Dedifferentiated amniotic fluid mesenchymal stem cell (primary cell): ENCODE results near the gene SUPT3H.

Experiments used
- DNase-seq: peaks from one replicate; pipeline ENCODE4 v3.0.0-alpha.2; 2016; ENCODE audit errors: extremely low spot score

The SUPT3H gene

DNA sequence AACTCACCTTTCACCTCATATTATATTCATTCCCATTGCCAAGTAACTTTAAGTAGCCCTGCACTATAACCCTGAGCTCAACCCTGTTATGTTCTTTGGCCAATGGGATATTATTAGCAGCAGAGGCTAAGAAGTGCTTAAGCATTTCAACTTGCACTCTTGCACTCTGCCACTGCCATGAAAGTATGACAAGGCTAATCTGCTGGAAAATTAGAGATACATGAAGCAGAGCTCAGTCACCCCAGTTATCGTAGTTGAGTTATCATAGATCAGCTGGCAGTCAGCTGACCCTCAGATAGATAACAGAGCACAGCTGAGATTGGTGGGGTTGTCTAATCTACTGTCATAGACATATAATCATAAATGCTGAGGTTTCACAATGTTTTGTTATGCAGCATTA, 259.0 kb downstream of the SUPT3H start:
- DNase-seq: no peak

DNA sequence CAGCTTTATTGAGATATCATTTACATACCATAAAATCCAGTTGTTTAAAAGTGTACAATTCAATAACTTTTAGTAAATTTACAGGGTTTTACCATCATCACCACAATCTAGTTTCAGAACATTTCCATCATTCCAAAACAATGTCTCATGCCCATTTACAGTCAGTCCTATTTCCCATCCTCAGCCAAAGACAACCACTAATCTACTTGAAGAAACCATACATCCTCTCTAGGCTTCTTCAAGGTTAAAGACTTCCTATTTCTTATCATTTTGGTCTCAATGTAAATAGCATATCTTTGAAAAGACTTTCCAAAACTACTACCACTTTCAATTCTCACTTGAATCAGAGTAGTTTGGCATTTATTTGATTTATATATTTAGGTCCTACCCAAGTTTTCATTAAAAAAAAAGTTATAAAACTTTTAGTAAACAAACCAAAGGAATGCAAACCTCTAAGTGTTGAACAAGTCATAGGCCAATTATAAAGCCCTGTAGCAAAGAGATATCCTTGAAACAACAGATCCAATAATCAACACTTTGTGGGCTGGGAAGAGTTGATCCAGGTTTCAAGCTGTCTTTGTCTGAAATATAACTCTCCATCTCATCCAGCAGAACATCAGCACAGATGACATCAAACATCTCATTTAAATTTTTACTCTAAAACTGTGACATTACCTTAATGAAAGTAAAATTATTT, 260.9 kb downstream of the SUPT3H start:
- DNase-seq: peak; percentile 61

DNA sequence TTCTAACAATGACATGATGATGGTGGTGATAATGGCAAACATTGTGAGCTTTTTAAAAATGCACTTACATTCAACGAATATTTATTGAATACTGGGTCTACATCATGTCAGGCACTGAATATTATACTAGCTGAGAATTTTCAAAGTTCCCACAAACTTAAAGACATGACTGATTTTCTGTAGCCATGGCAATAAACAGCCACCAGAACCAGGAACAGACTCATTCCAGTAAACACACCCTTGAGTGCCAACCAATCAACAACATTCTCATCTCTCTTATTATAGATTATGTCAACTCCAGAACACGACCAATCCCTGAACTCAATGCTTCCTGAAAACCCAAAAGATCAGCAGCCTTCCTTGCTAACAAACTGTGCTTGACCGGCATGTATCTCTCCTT, 262.0 kb downstream of the SUPT3H start:
- DNase-seq: no peak

- no peak for DNase-seq
Observed at GRCh38 chr6:45112711-45113110, 265.0 kb downstream of the SUPT3H start.

GRCh38 chr6:45109551-45109950, 268.2 kb downstream of the SUPT3H start:
- no peak for DNase-seq

DNA sequence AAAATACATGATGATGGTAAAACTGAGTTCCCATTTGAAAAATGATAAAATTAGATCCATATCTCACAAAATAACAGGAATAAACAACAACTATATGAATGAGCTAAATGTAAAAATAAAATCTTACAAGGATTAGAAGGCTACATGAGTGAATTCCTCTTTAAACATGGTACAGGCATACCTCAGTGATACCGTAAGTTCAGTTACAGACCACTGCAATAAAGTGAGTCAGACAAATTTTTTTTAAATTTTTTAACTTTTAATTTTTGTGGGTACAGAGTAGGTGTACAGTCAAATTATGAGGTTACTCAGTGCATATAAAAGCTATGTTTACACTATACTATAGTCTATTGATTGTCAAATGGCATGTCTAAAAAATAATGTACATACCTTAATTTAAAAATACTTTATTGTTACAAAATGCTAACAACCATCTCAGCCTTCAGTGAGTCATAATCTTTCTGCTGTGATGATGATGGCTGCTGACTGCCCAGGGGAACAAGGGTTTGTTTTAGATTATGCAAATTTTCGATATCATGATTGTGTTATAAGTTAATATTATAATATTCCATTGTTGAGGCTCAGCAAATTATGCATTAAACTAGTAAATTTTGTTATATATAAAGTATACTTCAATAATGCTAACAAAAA, 272.4 kb downstream of the SUPT3H start:
- no peak for DNase-seq

DNA sequence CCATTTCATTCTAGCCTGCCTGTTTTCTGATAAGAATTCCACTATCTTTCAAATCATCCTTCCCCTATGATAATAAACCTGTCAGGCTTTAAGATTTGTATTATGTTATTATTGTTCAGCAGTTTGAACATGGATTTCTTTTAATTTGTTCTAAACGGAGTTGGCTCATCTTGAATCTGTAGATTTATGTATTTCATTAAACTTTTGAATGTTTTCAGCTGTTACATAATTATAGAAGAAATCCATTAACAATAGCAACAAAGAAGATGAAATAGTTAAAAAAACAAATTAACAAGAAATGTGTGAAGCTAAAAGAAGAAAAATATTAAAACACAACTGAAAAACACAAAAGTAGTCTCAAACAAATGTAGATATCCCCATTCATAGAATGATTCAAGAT, 273.3 kb downstream of the SUPT3H start:
- no peak for DNase-seq

- DNase-seq: no peak
Observed at GRCh38 chr6:45098256-45098655, 279.5 kb downstream of the SUPT3H start.

DNA sequence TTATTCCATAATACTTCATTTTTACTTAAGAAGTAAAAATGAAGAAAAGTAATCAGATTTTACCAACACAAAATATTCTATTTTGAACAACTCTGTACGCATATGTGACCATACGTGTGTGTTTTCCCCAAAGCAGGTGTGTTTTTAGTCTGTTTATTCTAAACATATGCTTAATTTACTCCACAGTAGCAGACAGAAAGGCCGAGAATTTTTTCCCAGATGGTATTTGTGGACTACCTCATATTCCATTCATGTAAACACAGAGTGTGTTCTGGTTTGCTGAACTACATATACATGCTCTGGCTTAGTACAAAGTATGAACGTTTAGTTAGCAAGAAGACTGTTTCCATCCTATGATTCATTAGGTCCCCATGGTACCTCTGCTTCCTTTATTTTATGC, 282.9 kb downstream of the SUPT3H start:
- DNase-seq: no peak

GRCh38 chr6:45092135-45092534, 285.6 kb downstream of the SUPT3H start:
- DNase-seq: no peak

- DNase-seq: no peak
Observed at GRCh38 chr6:45086360-45087084, 291.2 kb downstream of the SUPT3H start.

DNA sequence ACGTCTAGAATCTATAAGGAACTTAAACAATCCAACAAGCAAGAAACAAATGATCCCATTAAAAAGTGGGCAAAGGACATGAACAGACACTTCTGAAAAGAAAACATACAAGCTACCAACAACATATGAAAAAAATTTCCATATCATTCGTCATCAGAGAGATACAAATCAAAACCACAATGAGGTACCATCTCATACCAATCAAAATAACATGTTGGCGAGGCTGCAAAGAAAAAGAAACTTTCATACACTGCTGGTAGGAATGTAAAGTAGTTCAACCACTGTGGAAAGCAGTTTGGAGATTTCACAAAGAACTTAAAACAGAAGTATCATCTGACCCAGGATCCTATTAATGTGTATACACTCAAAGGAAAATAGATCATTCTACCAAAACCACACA, 293.5 kb downstream of the SUPT3H start:
- DNase-seq: no peak

GRCh38 chr6:45082091-45082490, 295.6 kb downstream of the SUPT3H start:
- no peak for DNase-seq

DNA sequence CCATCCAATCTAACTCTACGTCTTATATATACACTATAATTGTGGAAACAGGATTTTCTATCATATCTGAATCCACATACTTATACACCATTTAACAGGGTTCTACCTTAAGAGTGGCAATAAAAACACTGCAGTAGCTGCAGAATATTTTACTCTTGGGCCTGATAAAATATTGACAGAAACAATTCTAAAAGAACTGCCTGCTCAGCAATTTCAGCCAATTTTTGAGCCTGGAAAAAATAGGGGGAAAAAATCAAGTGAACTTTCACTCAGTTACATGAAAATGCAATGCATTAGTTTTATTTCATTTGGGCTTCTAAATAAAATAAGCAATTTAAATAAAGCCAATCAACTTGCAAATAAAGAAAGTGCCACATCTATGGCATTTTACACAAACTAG, 296.1 kb downstream of the SUPT3H start:
- DNase-seq: no peak

- no peak for DNase-seq
Observed at GRCh38 chr6:45078432-45078831, 299.3 kb downstream of the SUPT3H start.

DNA sequence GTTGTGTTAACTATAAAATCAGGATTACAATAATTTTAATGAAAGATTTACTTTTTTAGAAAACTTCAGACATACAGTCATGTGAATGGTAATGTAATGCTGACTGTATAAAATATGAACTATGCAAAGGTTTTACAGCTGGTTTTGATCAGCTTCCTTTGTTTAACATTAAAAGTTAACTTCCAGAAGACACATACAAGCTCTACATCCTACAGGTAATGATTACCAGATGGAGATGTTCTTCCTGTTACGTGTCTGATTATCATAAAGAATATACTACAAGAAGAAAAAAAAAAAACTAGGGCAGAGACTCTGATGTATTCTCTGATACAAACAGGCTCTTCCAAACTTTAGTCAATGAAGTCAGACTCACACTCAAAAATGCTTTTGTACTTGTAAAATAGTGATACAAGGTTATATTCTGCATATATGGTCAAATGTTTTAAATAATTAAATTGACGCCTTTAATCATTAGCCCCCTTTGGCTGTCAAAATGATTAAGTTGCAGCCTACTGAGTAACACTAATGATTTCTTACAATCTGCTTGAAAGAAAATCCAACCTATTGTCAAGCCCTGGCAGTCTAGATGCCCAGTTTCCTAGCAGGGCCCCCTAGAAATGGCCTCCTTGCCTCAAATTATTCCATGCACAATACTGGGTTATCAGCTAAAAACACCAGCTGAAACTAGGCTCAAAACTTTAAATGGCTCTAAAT, 301.4 kb downstream of the SUPT3H start:
- DNase-seq: peak; percentile 38

- DNase-seq: peak; percentile 85
Observed at GRCh38 chr6:45075246-45075645, 302.5 kb downstream of the SUPT3H start.

DNA sequence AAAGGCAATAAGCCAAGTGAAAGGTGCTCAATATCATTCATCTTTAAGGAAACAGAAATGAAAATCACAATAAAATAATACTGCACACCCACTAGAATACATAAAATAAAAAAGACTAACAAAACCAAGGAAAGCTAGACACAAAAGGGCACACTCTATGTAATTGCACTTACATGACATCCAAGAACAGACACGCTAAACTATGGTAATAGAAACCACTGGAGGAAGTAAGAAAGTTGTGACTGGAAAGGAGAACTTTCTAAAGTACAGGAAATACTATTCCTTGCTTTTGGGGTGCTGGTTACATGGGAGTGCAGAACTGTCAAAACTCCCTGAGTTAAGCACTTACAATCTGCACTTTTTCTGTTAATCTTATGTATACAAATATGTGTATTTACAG, 303.3 kb downstream of the SUPT3H start:
- no peak for DNase-seq

GRCh38 chr6:45073771-45074170, 304.0 kb downstream of the SUPT3H start:
- no peak for DNase-seq

DNA sequence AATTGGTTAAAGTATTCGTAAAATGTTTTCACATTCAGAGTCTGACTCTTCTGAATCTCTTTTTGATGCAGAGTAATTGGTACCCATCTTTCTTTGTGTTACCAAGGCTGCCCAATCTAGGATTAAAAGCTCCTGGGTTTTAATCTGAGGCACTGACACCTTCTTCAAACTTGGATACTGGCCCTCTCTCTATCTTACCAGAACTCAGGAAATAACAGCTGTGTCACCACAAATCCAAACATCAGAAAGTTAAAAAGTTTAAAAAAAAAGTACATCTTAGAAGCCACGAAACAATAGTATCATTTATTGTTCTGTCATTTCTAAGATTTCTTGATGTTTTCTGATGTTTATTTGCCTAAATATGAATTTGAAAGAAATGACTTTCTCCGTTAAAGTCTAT, 305.1 kb downstream of the SUPT3H start:
- no peak for DNase-seq

DNA sequence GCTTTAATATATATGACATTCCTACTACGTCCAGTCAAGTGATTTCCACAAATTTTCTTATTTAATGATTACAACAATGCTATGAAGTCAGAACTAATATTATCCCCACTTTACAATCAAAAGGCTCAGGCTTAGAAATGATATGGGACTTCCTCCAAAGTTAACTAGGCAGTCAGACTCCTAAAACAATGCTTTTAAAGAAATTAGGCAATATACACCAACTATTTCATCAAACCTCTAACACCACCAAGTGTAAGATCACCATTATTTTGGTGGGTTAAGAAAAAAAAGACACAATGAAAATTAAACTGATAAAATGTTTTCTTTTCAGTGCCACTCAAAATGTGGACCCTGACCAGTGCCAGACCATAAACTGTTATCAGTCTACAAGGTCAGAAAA, 305.7 kb downstream of the SUPT3H start:
- no peak for DNase-seq

GRCh38 chr6:45069091-45069490, 308.6 kb downstream of the SUPT3H start:
- DNase-seq: no peak
